Caco-2 (cell line): ENCODE data around the gene MRPL51. TPM values are rescaled to one million over a fixed set of nuclear protein-coding genes. Genes with fewer than 3 reads are reported as not detected.
"Not testable (repeated sequence)": the region's sequence is repeated elsewhere in the genome, so short reads cannot be mapped to it uniquely, and the experiment has no call there.

ENCODE experiments used
- BruUV-seq: library from RNA; stranded (reverse); fragments of 400-500 nt; replicated peaks from 2 replicates; lab custom pipeline; 2021; lab: Mats Ljungman, UMichigan
- CTCF ChIA-PET: fragments of 300-600 bp; sonication (Branson Sonifier 250); formaldehyde crosslinking; loops from one replicate; lab custom pipeline; 2022; ENCODE audit warnings: antibody characterized with exemption; lab: Charles Lee
- POLR2A ChIA-PET: fragments of 300-600 bp; sonication (Branson Sonifier 250); formaldehyde crosslinking; loops from one replicate; lab custom pipeline; 2022; ENCODE audit warnings: antibody characterized with exemption; lab: Charles Lee
- DNase-seq, 2 experiments: peaks; one replicate each; pipeline versions ENCODE4 v3.0.0 to v3.0.0-alpha.2; 2020 to 2022
- H3K27me3 ChIP-seq: replicated peaks from 2 replicates; pipeline ENCODE4 v1.6.0; 2011; ENCODE audit warnings: low read length; ENCODE audit not compliant: control insufficient read depth, insufficient read depth
- H3K36me3 ChIP-seq: 2 replicates; pipeline ENCODE4 v1.5.1; 2011; ENCODE audit warnings: low read length; ENCODE audit not compliant: control insufficient read depth, insufficient read depth
- H3K4me1 ChIP-seq: fragments of 250-450 bp; sonication (Bioruptor Pico); 2 replicates; pipeline ENCODE4 v1.5.1; 2020; ENCODE audit warnings: mild to moderate bottlenecking
- H3K4me3 ChIP-seq: 2 replicates; pipeline ENCODE4 v1.5.1; 2011; ENCODE audit warnings: low read depth, mild to moderate bottlenecking, control low read depth, low read length
- H3K9me3 ChIP-seq: fragments of 250-450 bp; sonication (Bioruptor Pico); 2 replicates; pipeline ENCODE4 v1.5.1; 2020; ENCODE audit warnings: mild to moderate bottlenecking, moderate library complexity
- H3K27ac Mint-ChIP-seq: one replicate; pipeline ENCODE4 v1.8.0; 2022; ENCODE audit warnings: mixed read lengths; ENCODE audit not compliant: unreplicated experiment
- H3K27me3 Mint-ChIP-seq: one replicate; pipeline ENCODE4 v1.8.0; 2022; ENCODE audit warnings: mixed read lengths; ENCODE audit not compliant: insufficient read depth, unreplicated experiment
- H3K36me3 Mint-ChIP-seq: one replicate; pipeline ENCODE4 v1.8.0; 2022; ENCODE audit warnings: mild to moderate bottlenecking, mixed read lengths; ENCODE audit not compliant: insufficient read depth, unreplicated experiment
- H3K4me1 Mint-ChIP-seq: one replicate; pipeline ENCODE4 v1.8.0; 2022; ENCODE audit warnings: low read depth, mixed read lengths; ENCODE audit not compliant: unreplicated experiment
- H3K4me3 Mint-ChIP-seq: one replicate; pipeline ENCODE4 v1.8.0; 2022; ENCODE audit warnings: mild to moderate bottlenecking, moderate library complexity, mixed read lengths; ENCODE audit not compliant: unreplicated experiment
- H3K9me3 Mint-ChIP-seq: one replicate; pipeline ENCODE4 v1.8.0; 2022; ENCODE audit warnings: mixed read lengths; ENCODE audit not compliant: unreplicated experiment
- intact Hi-C: fragments of 100-400 bp; cut with micrococcal nuclease; formaldehyde crosslinking; loops from one replicate; pipeline ENCODE4 v1.10.0; 2022; ENCODE audit not compliant: unreplicated experiment
- total RNA-seq: library from RNA; stranded (reverse); gene quantifications from 2 replicates; pipeline ENCODE4 v1.2.3, GENCODE V29; 2022
- TF ChIP-seq, protein P1 (sequence below), 2 experiments: fragments of 200-600 bp in 1 of 2; IDR thresholded peaks; 1 replicate in 1 of 2; 2 replicates in 1 of 2; pipeline versions ENCODE4 v1.5.1 to v1.8.0; 2011 to 2022; ENCODE audit warnings: antibody characterized with exemption in 1 of 2, control low read depth in 1 of 2, inconsistent platforms in 1 of 2, low read depth in 1 of 2, low read length in 1 of 2, mild to moderate bottlenecking in 1 of 2, moderate library complexity in 1 of 2; ENCODE audit not compliant: insufficient read depth in 1 of 2, severe bottlenecking in 1 of 2, unreplicated experiment in 1 of 2

Gene MRPL51
- total RNA-seq, 1 experiment from 2014 or later: 456 TPM

- CTCF ChIA-PET: interaction anchor here (0.6 kb wide), 1 partner anchor 34 kb away, joined by 4 read pairs; the partner anchor contains the start of gene GAPDH
- POLR2A ChIA-PET: interaction anchor here (0.6 kb wide), 1 partner anchor 34 kb away, joined by 11 read pairs; the partner anchor contains the start of gene GAPDH
- no peaks in the 10 kb centered on the region for H3K9me3 Mint-ChIP-seq
- intact Hi-C loops: no loop called here
- no peak overlapping the region for H3K27ac Mint-ChIP-seq
- H3K36me3 ChIP-seq: peaks cover 8% of the 10 kb centered on the region
- H3K27me3 Mint-ChIP-seq: no peaks in the 10 kb centered on the region
- H3K36me3 Mint-ChIP-seq: peaks cover 42% of the 10 kb centered on the region
- H3K27me3 ChIP-seq: no peaks in the 10 kb centered on the region
- peaks cover 3% of the 10 kb centered on the region for H3K4me1 Mint-ChIP-seq
- no peaks in the 10 kb centered on the region for H3K9me3 ChIP-seq
- no peak overlapping the region for H3K4me3 Mint-ChIP-seq
- H3K4me1 ChIP-seq: peaks cover 3% of the 10 kb centered on the region
- BruUV-seq: no TSS peak
- DNase-seq: no peak
- TF ChIP-seq, protein P1, sequence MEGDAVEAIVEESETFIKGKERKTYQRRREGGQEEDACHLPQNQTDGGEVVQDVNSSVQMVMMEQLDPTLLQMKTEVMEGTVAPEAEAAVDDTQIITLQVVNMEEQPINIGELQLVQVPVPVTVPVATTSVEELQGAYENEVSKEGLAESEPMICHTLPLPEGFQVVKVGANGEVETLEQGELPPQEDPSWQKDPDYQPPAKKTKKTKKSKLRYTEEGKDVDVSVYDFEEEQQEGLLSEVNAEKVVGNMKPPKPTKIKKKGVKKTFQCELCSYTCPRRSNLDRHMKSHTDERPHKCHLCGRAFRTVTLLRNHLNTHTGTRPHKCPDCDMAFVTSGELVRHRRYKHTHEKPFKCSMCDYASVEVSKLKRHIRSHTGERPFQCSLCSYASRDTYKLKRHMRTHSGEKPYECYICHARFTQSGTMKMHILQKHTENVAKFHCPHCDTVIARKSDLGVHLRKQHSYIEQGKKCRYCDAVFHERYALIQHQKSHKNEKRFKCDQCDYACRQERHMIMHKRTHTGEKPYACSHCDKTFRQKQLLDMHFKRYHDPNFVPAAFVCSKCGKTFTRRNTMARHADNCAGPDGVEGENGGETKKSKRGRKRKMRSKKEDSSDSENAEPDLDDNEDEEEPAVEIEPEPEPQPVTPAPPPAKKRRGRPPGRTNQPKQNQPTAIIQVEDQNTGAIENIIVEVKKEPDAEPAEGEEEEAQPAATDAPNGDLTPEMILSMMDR (IDR thresholded peaks at IDR 0.05; ENCODE audit: insufficient read depth in 1 of 2, low read depth in 1 of 2, low read length in 1 of 2, severe bottlenecking in 1 of 2, unreplicated experiment in 1 of 2): no peak
- no peak overlapping the region for H3K4me3 ChIP-seq
Observed at GRCh38 chr12:6500466-6500865, 7.4 kb upstream of the MRPL51 start.

- H3K9me3 ChIP-seq, H3K9me3 Mint-ChIP-seq, H3K36me3 ChIP-seq, H3K27me3 ChIP-seq, intact Hi-C loops, BruUV-seq, H3K27ac Mint-ChIP-seq, H3K4me3 ChIP-seq, DNase-seq, H3K4me3 Mint-ChIP-seq, H3K27me3 Mint-ChIP-seq: not testable (repeated sequence)
- H3K4me1 ChIP-seq: peaks cover 12% of the 10 kb centered on the region
- ChIA-PET POLR2A (interaction anchor here (0.6 kb wide), 1 partner anchor 26 kb away, joined by 4 read pairs; no protein-coding TSS in a partner anchor), CTCF (interaction anchor here (0.6 kb wide), 1 partner anchor 172 kb away, joined by 3 read pairs; no protein-coding TSS in a partner anchor)
- peaks cover 10% of the 10 kb centered on the region for H3K4me1 Mint-ChIP-seq
- H3K36me3 Mint-ChIP-seq: peaks cover 67% of the 10 kb centered on the region
Observed at GRCh38 chr12:6497291-6497690, 4.2 kb upstream of the MRPL51 start.

DNA sequence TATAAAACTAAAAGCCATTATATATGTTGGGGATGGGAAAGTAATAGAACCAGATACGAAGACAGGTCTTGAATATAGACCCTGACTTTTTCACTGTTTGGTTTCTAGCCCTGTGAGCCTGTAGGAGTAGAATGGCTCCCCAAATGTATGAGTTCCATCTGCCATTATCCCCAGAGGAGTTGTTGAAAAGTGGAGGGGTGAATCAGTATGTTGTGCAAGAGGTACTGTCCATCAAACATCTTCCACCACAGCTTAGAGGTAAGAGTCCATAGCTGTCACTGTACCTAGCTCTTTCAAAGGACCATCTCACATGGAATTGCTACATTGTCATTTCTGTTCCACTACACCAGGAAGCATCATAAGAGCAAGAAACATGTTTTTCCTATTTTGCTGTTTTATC, 1.9 kb upstream of the MRPL51 start:
- Mint-ChIP-seq H3K36me3 (peaks cover 74% of the 10 kb centered on the region), H3K9me3 (no peaks in the 10 kb centered on the region), H3K27me3 (no peaks in the 10 kb centered on the region), H3K4me3 (peak overlapping the region; percentile 92), H3K27ac (peak overlapping the region; percentile 96), H3K4me1 (peaks cover 10% of the 10 kb centered on the region)
- no TSS peak for BruUV-seq
- Histone ChIP-seq H3K27me3 (no peaks in the 10 kb centered on the region), H3K36me3 (peaks cover 5% of the 10 kb centered on the region), H3K4me3 (peak overlapping the region; percentile 57), H3K9me3 (no peaks in the 10 kb centered on the region), H3K4me1 (peaks cover 12% of the 10 kb centered on the region)
- TF ChIP-seq, protein P1 (IDR thresholded peaks at IDR 0.05; ENCODE audit: insufficient read depth in 1 of 2, low read depth in 1 of 2, low read length in 1 of 2, severe bottlenecking in 1 of 2, unreplicated experiment in 1 of 2): no peak
- ChIA-PET POLR2A (interaction anchor here (0.9 to 2.4 kb wide), 2 partner anchors 34 to 39 kb away, joined by 4 to 39 read pairs; partner anchors contain the start of gene GAPDH), CTCF (interaction anchor here (0.8 to 2.9 kb wide), 2 partner anchors 30 to 43 kb away, joined by 3 to 12 read pairs; no protein-coding TSS in a partner anchor)
- intact Hi-C loops: loop anchor here (1.0 kb wide), 2 partner anchors 39 to 72 kb away; partner anchors contain the start of gene GAPDH
- DNase-seq: no peak
